Stimulated activated CD4-positive, alpha-beta T cell treated with anti-CD3 and anti-CD28 coated beads, Interleukin-15, amount 100 ng/mL, for 48 hours (primary cell): ENCODE measurements around the gene EIPR1.
A peak's percentile ranks its signal among the peaks of the same experiment; 100 is the strongest.
"Not testable (repeated sequence)": the region's sequence is repeated elsewhere in the genome, so short reads cannot be mapped to it uniquely, and the experiment has no call there.

Experiments used
- DNase-seq, 2 donors: peaks; one replicate each; pipeline ENCODE4 v3.0.0-alpha.2; 2020; ENCODE audit warnings: low read depth in 2 of 2

EIPR1 gene

DNA sequence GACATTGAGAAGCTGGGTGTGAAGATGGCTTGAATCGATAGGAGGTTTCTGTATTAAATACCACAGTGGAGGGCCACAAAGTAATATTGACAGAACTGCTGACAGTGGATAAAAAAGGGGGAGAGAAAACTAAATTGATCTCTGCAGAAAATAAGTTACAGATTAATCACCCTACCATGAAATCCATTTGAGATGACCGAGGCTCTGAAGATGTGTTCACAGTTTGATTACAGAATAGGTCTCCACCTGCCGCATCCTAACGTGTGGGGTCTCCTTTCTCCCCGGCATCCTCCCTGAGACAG is 165.6 kb downstream of the EIPR1 start:
- DNase-seq, result no peak

- no peak for DNase-seq
Observed at GRCh38 chr2:3211256-3212060, 166.2 kb downstream of the EIPR1 start.

- DNase-seq, result no peak
Observed at GRCh38 chr2:3210257-3210656, 167.4 kb downstream of the EIPR1 start.

DNA sequence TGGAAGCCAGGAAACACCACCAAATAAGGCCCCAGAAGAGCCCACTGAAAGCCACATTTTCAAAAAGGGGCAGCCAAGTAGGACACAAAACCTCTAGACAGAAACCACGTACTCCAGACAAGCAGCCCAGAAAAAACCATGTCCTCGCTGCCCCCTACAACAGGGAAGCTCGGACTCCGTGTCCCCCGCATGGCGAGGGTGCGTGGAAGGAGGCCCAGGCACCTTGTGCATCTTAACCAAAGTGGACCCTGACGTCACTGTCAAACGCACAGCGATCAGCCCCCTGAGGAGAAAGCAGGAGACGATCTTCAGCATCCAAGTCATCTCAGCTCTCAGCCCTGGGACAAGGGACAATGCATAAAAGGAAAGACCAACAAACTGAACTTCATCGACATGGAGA is 168.4 kb downstream of the EIPR1 start:
- DNase-seq, result no peak

DNA sequence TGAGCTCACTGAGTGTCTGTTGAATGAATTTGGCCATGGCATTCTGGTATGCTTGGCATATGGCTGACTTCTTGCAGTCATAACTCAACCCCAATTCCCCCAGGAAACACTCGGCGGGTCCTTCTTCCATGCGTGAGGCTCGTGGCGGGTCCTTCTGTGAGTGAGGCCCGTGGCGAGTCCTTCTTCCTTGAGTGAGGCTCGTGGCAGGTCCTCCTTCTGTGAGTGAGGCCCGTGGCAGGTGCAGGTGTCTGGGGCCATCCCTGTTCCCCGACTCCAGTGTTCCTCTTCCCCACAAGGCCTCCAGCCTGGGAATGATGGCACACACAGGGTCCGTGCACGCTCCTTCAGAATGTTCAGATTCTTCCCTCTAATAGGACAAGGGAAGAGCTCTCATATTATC is 169.0 kb downstream of the EIPR1 start:
- no peak for DNase-seq

DNA sequence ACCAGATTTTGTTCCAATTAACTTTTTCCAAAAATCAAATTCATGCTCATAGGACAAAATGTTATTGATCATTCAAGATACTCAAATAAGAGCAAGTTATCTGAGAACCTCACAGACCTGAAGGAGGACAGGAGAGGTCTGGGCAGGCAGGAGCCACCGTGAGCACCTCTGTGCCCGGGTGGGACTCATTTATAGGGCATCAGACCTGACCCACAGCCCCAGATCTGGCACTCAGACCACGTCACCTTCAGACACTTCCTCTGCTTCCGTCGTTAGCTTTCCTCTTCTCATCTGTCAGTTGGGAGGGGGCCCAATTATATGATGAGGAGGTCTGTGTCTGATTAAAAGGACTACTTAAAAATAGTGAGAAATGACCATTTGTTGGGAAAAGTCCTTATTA is 169.4 kb downstream of the EIPR1 start:
- no peak for DNase-seq

GRCh38 chr2:3207091-3207491 is 170.5 kb downstream of the EIPR1 start:
- DNase-seq, result no peak

GRCh38 chr2:3205845-3206244 is 171.8 kb downstream of the EIPR1 start:
- no peak for DNase-seq

DNA sequence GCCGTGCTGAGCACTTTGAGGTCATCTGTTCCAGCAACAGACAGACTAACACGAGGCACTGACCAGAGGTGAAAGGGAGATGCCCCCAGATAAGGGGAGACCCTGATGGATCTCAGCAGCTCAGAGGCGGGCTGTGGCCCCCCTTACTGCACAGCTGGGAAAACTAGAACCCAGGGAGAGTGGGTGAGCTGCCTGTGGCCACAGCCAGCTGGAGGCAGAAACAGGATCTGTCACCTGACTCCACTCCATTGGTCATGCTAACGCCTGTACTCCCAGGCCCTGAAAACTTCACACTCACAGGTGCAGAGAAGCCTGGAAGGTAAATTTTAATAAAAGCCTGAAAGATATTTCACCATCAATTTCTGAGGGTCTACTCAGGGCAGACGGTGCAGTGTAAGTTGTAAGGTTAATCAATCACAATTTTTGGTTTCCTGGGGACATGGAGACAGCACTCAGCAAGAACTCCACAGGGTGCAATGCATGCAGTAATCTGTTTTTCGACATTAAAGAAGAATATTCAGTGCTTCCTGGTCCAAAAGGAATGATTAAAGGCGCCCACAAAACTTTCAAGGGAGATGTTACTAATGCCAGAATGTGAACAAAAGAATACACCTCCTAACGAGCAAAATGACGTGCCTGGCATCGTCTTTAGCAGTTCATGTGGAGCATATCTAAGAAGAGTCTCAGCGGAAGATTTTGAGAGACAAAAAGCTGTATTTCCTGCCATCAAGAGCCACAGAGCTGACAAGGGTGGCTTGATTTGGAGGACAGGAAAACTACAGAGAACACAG is 173.4 kb downstream of the EIPR1 start:
- no peak for DNase-seq

GRCh38 chr2:3203497-3204019 is 174.1 kb downstream of the EIPR1 start:
- no peak for DNase-seq

- no peak for DNase-seq
Observed at GRCh38 chr2:3202926-3203325, 174.7 kb downstream of the EIPR1 start.

DNA sequence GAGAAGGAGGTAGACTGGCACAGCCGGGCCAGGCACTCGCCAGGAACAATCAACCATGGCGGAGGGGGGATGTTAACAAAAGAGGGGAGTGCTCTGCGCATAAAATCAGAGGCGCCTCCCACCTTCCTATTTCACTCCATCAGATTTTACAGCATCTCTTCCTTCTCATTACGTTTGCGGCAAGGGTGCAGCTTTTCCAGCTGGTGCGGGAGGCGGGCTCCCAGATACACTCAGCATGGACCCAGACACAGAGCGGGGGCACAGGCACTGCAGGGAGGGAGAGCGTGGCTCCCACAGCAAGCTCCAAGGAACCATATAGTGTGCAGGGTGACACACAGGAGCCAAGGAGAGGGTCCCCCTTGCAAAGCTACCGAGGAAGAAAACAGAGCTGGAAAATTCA is 176.3 kb downstream of the EIPR1 start:
- DNase-seq, result no peak

DNA sequence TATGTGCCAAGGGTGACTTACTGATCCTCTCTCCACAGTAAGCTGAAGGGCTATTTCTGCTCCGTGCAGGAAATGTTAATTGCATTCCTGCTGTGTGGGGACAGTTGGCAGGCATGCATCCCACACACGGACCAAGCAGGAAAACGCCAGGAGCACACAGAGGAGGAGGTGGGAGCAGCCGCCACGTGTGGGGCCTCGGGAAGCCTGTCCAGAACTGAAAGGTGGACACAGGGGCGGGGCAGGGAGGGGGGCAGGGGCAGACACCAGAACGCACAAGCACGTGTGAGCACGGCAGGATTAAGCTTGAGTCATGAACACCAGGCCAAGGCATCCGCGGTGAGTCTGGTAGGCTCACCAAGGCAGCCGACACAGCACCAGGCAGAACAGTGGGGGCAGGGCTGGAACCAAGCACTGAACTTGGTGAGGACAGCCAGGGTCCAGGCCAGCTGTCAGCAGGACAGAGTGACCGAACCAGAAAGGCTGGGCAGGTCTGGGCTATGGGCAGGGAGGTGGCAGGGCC is 177.1 kb downstream of the EIPR1 start:
- DNase-seq, result no peak

- DNase-seq, result no peak
Observed at GRCh38 chr2:3199627-3200345, 177.8 kb downstream of the EIPR1 start.

GRCh38 chr2:3198671-3199192 is 178.9 kb downstream of the EIPR1 start:
- DNase-seq, result not testable (repeated sequence)

DNA sequence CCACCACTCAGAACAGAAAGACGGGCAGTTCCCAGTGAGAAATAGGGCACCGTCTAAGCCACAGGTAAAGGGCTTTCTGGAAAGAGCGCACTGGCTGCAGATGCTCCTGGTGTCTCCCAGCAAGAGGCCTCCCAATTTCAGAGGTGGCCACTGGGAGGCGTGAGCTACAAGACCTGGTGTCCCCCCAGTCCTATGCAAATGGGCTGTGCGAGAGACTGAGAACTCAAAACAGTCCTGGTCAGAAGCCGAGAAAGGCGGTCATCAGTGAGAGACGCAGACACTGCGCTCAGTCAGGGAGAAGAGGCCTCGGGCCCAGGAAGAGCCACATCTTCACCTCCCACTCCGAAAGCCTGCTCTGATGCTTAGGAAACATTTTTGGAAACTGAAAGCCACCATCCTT is 179.5 kb downstream of the EIPR1 start:
- peak in 1 of 2 donors; percentile 6 for DNase-seq

- no peak for DNase-seq
Observed at GRCh38 chr2:3197308-3197707, 180.3 kb downstream of the EIPR1 start.

DNA sequence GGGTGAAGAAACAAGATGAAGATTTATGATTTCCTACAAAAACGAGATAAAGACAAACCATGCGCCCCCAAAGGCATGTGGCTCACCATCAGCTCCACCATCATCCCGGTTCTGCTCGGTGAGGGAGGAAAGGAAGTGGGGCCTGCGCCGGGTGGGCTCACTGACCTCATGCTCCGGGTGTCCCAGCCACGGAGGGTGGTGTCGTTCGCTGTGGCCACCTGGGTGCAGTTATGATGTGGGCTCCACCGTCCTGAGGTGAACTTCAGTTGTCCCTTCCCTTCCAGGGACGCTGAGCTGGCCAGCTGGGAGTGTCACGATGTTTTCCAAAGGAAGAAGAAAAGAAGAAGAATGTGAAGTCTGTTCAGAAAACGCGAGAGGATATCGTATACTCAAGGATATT is 180.9 kb downstream of the EIPR1 start:
- DNase-seq, result no peak

DNA sequence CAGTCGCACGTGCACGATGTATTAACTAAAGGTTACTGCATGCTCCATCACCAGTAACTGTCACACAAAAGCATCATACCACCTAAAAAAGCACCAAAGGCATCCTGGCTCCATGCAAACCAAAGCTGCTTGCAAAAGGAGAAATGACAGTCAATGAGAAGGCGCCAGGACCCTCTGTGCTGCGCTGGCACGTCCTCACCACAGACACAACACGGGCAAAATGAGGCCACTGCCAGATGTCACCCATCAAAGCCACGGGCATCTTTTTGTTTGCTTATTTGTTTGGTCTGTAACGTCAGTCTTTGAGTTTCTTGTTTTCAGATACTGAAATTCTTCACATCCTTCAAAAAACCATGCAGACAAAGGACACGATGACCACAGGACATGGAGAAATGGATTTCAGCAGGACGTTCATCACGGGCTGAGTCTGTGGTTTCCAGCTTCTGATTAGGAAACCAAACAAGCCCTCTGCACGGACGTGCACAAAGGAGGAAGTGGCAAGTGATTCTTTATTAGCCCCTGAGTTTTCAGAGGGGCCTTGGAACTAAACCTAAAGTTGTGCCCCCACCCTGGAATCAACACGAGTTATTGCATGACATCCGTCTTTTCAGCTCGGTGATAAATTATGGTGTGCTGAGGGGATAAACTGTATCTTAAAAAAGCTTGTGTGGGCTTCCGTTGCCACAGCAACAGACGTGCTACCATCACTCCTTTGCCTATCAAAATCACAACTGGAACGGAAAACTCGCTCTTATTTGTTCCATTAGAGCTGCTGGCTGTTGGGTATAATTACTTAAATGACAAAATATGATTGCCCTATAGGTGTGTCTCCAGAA is 181.8 kb downstream of the EIPR1 start:
- no peak for DNase-seq

DNA sequence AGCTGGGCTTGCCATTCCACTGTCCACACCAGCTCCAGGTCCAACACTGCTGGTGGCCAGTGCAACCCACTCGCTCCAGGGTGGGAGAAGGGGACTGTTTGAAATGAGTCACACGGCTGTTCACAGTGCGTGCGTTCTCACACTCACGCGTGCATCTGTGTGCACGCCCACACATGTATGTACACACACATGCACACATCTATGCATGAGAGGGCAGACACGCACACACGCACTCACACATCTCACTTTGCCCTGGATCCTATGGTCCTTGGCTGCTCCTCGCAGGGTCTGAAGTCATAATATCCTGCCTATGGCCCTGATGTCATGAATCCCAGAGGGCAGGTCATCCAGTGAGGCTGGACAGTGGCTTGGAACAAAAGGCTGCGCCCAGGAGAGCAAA is 182.8 kb downstream of the EIPR1 start:
- no peak for DNase-seq
